Neuronal stem cell (in vitro differentiated cells): ENCODE measurements around the gene KRT79.

Experiments used
- DNase-seq: peaks from one replicate; pipeline ENCODE4 v3.0.0-alpha.2; 2013; ENCODE audit warnings: low spot score
- H2AFZ ChIP-seq: one replicate; pipeline ENCODE4 v1.6.1; 2013; ENCODE audit warnings: mild to moderate bottlenecking, low read length, inconsistent platforms
- H2AK5ac ChIP-seq: 2 replicates; pipeline ENCODE4 v1.6.1; 2013; ENCODE audit warnings: low read depth, mild to moderate bottlenecking, inconsistent platforms, low read length, moderate library complexity, mixed read lengths
- H2BK120ac ChIP-seq: 2 replicates; pipeline ENCODE4 v1.6.1; 2013; ENCODE audit warnings: low read depth, mild to moderate bottlenecking, inconsistent platforms, low read length, moderate library complexity, mixed read lengths
- H2BK12ac ChIP-seq: one replicate; pipeline ENCODE4 v1.6.1; 2013; ENCODE audit warnings: low read length, inconsistent platforms
- H2BK15ac ChIP-seq: 2 replicates; pipeline ENCODE4 v1.6.1; 2013; ENCODE audit warnings: mild to moderate bottlenecking, low read length, inconsistent platforms, mixed read lengths
- H2BK5ac ChIP-seq: one replicate; pipeline ENCODE4 v1.6.1; 2013; ENCODE audit warnings: inconsistent platforms, mild to moderate bottlenecking, low read length, moderate library complexity
- H3K14ac ChIP-seq: one replicate; pipeline ENCODE4 v1.6.1; 2013; ENCODE audit warnings: low read length, inconsistent platforms
- H3K18ac ChIP-seq: 2 replicates; pipeline ENCODE4 v1.6.1; 2013; ENCODE audit warnings: low read length, inconsistent platforms
- H3K23ac ChIP-seq: 2 replicates; pipeline ENCODE4 v1.6.1; 2013; ENCODE audit warnings: low read depth, mild to moderate bottlenecking, mixed read lengths, low read length, inconsistent platforms; ENCODE audit not compliant: poor library complexity
- H3K27ac ChIP-seq: replicated peaks from 3 replicates; pipeline ENCODE4 v1.5.1; 2013; ENCODE audit warnings: low read length, inconsistent platforms
- H3K27me3 ChIP-seq, 3 experiments: 2 replicates each; pipeline ENCODE4 v1.6.1; 2013; ENCODE audit warnings: low read length in 3 of 3, mild to moderate bottlenecking in 2 of 3, inconsistent platforms in 1 of 3, low read depth in 1 of 3, mixed read lengths in 1 of 3, moderate library complexity in 1 of 3; ENCODE audit not compliant: control insufficient read depth in 3 of 3, insufficient read depth in 3 of 3
- H3K36me3 ChIP-seq, 2 donors: replicated peaks in 1 of 2; 2 replicates each; pipeline ENCODE4 v1.6.1; 2013; ENCODE audit warnings: low read length in 2 of 2; ENCODE audit not compliant: control insufficient read depth in 2 of 2, insufficient read depth in 2 of 2
- H3K4ac ChIP-seq: 2 replicates; pipeline ENCODE4 v1.6.1; 2013; ENCODE audit warnings: inconsistent platforms, mild to moderate bottlenecking, low read length, moderate library complexity
- H3K4me1 ChIP-seq, 2 donors: 1 replicate in 1 of 2; 2 replicates in 1 of 2; pipeline ENCODE4 v1.6.1; 2013; ENCODE audit warnings: low read length in 2 of 2, low read depth in 1 of 2; ENCODE audit not compliant: control insufficient read depth in 2 of 2, insufficient read depth in 1 of 2
- H3K4me2 ChIP-seq: one replicate; pipeline ENCODE4 v1.6.1; 2013; ENCODE audit warnings: mild to moderate bottlenecking, low read length, inconsistent platforms; ENCODE audit not compliant: insufficient read depth, poor library complexity, severe bottlenecking
- H3K4me3 ChIP-seq, 2 donors: 2 replicates each; pipeline ENCODE4 v1.5.1; 2013; ENCODE audit warnings: low read length in 2 of 2, mild to moderate bottlenecking in 2 of 2, inconsistent platforms in 1 of 2, moderate library complexity in 1 of 2
- H3K79me1 ChIP-seq: one replicate; pipeline ENCODE4 v1.6.1; 2013; ENCODE audit warnings: low read depth, mild to moderate bottlenecking, inconsistent platforms, low read length, moderate library complexity
- H3K9ac ChIP-seq: one replicate; pipeline ENCODE4 v1.6.1; 2013; ENCODE audit warnings: mild to moderate bottlenecking, low read depth, low read length, inconsistent platforms; ENCODE audit not compliant: poor library complexity
- H3K9me3 ChIP-seq, 2 donors: replicated peaks in 1 of 2; 2 replicates each; pipeline versions ENCODE3 to v1.6.1; 2013; ENCODE audit warnings: low read length in 2 of 2, mild to moderate bottlenecking in 2 of 2, inconsistent platforms in 1 of 2, low read depth in 1 of 2, mixed read lengths in 1 of 2, moderate library complexity in 1 of 2; ENCODE audit not compliant: control insufficient read depth in 2 of 2, insufficient read depth in 1 of 2
- H4K8ac ChIP-seq: one replicate; pipeline ENCODE4 v1.6.1; 2013; ENCODE audit warnings: low read depth, mild to moderate bottlenecking, inconsistent platforms, low read length, moderate library complexity
- H4K91ac ChIP-seq: one replicate; pipeline ENCODE4 v1.6.1; 2013; ENCODE audit warnings: low read length, low read depth, mild to moderate bottlenecking, inconsistent platforms; ENCODE audit not compliant: poor library complexity
- WGBS, 2 donors: extraction: QIAGEN DNeasy Blood & Tissue Kit; methylation state at CpG; one replicate each; pipeline ENCODE4 v1.1.7; 2013; ENCODE audit warnings: missing lambda C conversion rate in 2 of 2, mixed read lengths in 1 of 2; ENCODE audit not compliant: insufficient read length in 2 of 2, insufficient replicate concordance in 1 of 2; ENCODE audit errors: extremely low coverage in 2 of 2; 5-methylcytosine and 5-hydroxymethylcytosine counted together

The KRT79 gene

GRCh38 chr12:52878507-52879393 is 44.6 kb upstream of the KRT79 start:
- no peak overlapping the region for H3K23ac ChIP-seq
- peak overlapping the region; percentile 60 for H2BK12ac ChIP-seq
- peak overlapping the region; percentile 83 for H4K8ac ChIP-seq
- peak overlapping the region in 1 of 2 donors; percentile 28 for H3K4me3 ChIP-seq
- H3K36me3 ChIP-seq, result no peaks in the 10 kb centered on the region
- H3K4me1 ChIP-seq, result peaks cover 0 to 13% of the 10 kb centered on the region in 2 donors
- H2AK5ac ChIP-seq, result peak overlapping the region; percentile 53
- WGBS, 2 donors, result no CpG with 5 or more reads among the region's 17 CpGs
- no peak overlapping the region for H3K4ac ChIP-seq
- peak overlapping the region; percentile 72 for H3K14ac ChIP-seq
- no peaks in the 10 kb centered on the region for H3K9me3 ChIP-seq
- no peak overlapping the region for H2BK5ac ChIP-seq
- H3K4me2 ChIP-seq, result peak overlapping the region; percentile 50
- peak overlapping the region; percentile 66 for H2AFZ ChIP-seq
- peak overlapping the region; percentile 17 for H3K9ac ChIP-seq
- peak overlapping the region; percentile 52 for H2BK15ac ChIP-seq
- H3K27me3 ChIP-seq, result peaks cover 0 to 46% (median 11%) of the 10 kb centered on the region in 3 experiments
- DNase-seq, result no peak
- H2BK120ac ChIP-seq, result peak overlapping the region; percentile 72
- H3K79me1 ChIP-seq, result no peaks in the 10 kb centered on the region
- no peak overlapping the region for H3K27ac ChIP-seq
- H3K18ac ChIP-seq, result peak overlapping the region; percentile 86
- H4K91ac ChIP-seq, result peak overlapping the region; percentile 22

GRCh38 chr12:52877242-52877641 is 43.1 kb upstream of the KRT79 start:
- Histone ChIP-seq H3K27me3 (peaks cover 0 to 61% (median 14%) of the 10 kb centered on the region in 3 experiments), H4K91ac (no peak overlapping the region)

GRCh38 chr12:52876372-52876771 is 42.3 kb upstream of the KRT79 start:
- Histone ChIP-seq H3K14ac (no peak overlapping the region), H2AK5ac (peak overlapping the region; percentile 82), H2AFZ (no peak overlapping the region), H3K23ac (no peak overlapping the region), H2BK12ac (no peak overlapping the region), H3K4me3 (no peak overlapping the region), H3K9me3 (no peaks in the 10 kb centered on the region), H3K79me1 (no peaks in the 10 kb centered on the region), H2BK5ac (no peak overlapping the region), H3K4me1 (peaks cover 0 to 14% of the 10 kb centered on the region in 2 donors), H3K9ac (no peak overlapping the region), H3K4me2 (no peak overlapping the region), H4K8ac (no peak overlapping the region), H2BK15ac (peak overlapping the region; percentile 30), H3K27me3 (peaks cover 0 to 66% (median 14%) of the 10 kb centered on the region in 3 experiments), H3K36me3 (no peaks in the 10 kb centered on the region), H4K91ac (peak overlapping the region; percentile 64), H2BK120ac (no peak overlapping the region), H3K4ac (no peak overlapping the region), H3K27ac (no peak overlapping the region), H3K18ac (peak overlapping the region; percentile 61)
- DNase-seq, result no peak
- no CpG with 5 or more reads among the region's 7 CpGs for whole genome bisulfite sequencing, 2 donors

More at GRCh38 chr12:52877242-52877641, 43.1 kb upstream of the KRT79 start:
- Histone ChIP-seq H3K4ac (no peak overlapping the region), H2BK15ac (no peak overlapping the region), H3K4me2 (no peak overlapping the region), H2AK5ac (no peak overlapping the region), H2BK5ac (peak overlapping the region; percentile 7), H3K36me3 (no peaks in the 10 kb centered on the region), H3K18ac (no peak overlapping the region), H3K4me3 (no peak overlapping the region), H3K23ac (no peak overlapping the region), H3K27ac (no peak overlapping the region), H4K8ac (no peak overlapping the region), H3K79me1 (no peaks in the 10 kb centered on the region), H2BK120ac (no peak overlapping the region), H3K9ac (no peak overlapping the region), H2AFZ (no peak overlapping the region), H3K9me3 (no peaks in the 10 kb centered on the region), H3K14ac (no peak overlapping the region), H3K4me1 (peaks cover 0 to 14% of the 10 kb centered on the region in 2 donors), H2BK12ac (no peak overlapping the region)
- no CpG with 5 or more reads among the region's 3 CpGs for WGBS, 2 donors
- no peak for DNase-seq
